ENCODE results near the gene TRIM33.
"Not testable (repeated sequence)": the region's sequence is repeated elsewhere in the genome, so short reads cannot be mapped to it uniquely, and the experiment has no call there.

Gene TRIM33

DNA sequence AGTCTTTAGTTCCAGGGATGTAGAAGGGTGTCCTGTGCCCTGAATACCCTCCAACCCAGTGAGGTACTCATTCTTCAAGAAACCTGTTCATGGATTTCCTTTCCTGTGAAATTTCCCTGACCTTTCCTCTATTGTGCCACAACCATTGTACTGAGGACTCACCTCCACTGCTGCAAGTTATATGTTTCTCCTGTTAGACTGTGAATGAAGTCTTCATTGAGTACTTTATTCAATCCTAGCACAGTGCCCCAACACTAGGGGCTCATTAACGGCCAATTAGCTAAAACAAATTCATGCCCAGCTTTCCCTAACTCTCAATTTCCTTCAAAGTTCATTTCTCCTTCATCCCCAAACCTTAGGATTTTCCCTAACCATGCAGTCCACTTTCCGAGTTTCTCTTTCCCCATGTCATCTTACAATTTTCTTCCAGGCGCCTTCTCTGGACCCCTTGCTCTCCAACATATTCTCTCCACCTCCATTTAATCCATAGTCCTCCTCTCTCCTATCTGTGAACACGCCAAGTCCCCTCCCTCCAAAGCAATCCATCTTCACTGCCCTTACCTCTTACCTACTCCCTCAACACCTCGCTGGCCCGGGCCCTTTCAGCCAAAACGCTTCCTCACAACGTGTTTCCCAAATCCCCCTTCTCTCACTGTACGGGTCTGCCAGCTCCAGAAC lies 1.3 kb downstream of the TRIM33 start:
- no peak for DNase-seq

GRCh38 chr1:114508386-114508898 lies 2.6 kb downstream of the TRIM33 start:
- DNase-seq, result no peak

DNA sequence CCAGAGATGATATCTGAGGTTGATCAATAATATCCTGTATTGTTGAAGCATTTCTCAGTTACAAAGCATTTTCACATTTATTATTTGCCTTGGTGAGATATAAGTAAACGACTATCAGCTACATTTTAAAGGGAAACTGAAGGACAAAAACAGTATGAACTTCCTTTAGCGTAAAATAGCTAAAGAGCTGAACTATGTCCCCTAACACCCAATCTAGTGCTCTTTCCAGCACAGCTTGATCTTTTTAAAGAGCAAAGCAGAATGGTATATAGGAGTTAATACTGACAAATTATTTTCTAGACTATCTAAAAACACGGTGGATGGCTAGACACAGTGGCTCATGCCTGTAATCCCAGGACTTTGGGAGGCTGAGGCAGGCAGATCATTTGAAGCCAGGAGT lies 3.5 kb downstream of the TRIM33 start:
- DNase-seq, result no peak

DNA sequence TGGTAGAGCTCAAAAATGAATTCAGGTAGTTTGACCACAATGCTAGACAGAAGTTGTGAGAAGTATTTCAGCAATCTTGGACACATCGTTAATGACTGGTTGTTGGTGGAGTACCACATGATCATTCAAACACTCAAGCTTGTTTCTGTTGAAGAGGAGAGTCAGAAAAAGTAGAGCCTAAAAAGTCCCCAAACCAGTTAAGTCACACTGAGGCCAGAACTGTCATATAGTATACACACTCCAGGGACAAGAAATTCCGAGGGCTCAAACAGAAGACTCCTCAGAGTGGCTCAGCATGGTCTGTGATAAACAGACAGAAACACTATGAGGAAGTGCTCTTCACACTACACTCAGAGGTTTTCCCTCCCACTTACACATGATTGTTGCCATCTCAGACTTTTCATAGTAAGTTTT lies 5.8 kb downstream of the TRIM33 start:
- DNase-seq, result no peak

DNA sequence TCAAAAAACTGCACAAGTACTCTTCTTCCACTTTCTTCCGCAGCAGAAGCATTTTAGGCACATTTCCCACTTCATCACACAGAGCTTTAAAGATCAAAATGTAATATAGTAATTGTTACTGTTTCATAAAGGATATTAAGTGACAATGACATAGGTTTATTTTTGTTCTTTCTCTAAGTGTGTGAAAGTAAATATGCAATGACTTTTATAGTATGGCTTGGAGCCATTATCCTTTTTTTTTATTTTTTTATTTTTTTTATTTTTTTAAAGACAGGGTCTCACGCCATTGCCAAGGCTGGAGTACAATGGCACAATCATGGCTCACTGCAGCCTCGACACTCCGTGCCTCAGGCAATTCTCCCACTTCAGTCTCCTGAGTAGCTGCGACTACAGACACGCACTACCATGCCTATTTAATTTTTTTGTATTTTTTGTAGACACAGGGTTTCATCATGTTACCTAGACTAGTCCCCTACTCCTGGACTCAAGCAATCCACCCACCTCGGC lies 7.0 kb downstream of the TRIM33 start:
- no peak for DNase-seq

- no peak for DNase-seq
Measured at GRCh38 chr1:114502080-114502479, 8.9 kb downstream of the TRIM33 start.

DNA sequence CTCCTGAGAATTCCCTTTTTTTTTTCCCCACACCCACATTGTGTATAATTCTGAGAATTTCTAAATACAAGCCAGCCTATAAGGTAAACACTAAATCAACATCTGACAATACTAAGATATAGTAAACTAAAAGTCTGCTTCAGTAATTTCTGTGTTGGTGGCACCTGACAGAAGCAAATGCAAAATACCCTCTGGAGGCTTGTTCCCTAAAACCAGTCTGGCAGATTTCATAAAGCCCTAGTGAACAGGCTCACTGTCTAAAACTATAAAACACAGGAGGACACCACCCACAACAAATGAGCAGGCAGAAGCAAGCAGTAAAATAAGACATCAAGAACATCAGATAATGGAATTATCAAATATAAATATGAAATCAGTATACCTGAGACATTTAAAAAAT lies 11.5 kb downstream of the TRIM33 start:
- DNase-seq, result no peak

DNA sequence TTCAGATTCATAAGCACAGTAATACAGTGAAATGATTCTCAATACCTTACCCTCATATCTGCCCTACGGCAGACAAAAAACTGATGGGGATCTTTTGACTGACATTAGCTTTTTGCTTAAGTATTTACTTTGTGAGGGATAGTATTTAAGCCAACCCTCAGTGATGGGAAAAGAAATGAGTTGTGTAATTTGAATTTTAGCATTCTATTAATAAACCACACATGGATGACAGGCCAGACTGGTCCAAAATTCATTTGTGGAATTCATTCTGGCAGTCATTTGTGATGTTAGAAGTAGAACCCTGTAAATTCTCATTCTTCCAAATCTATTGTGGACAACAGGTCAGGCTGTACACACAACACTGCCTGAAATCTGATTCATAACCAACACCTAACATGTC lies 14.9 kb downstream of the TRIM33 start:
- DNase-seq, result no peak

GRCh38 chr1:114495486-114495885 lies 15.5 kb downstream of the TRIM33 start:
- DNase-seq, result no peak

GRCh38 chr1:114492978-114493377 lies 18.0 kb downstream of the TRIM33 start:
- no peak for DNase-seq

DNA sequence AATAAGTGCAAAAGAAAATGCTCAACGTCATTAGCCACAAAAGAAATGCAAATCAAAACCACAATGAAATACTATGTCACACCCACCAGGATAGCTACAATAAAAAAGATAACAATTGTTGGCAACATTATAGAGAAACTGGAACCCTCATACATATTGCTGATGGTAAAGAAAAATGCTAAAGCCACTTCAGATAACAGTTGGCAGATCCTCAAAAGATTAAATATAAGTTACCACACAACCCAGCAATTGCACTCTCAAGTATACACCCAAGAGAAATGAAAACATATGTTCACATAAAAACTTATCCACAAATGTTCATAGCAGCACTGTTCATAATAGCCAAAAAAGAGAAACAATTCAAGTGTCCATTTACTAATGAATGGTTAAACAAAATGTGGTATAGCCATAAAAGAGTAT lies 20.7 kb downstream of the TRIM33 start:
- DNase-seq, result no peak

- no peak for DNase-seq
Measured at GRCh38 chr1:114488739-114489138, 22.3 kb downstream of the TRIM33 start.

- DNase-seq, result no peak
Measured at GRCh38 chr1:114485286-114485685, 25.7 kb downstream of the TRIM33 start.

GRCh38 chr1:114482585-114482984 lies 28.4 kb downstream of the TRIM33 start:
- DNase-seq, result peak; percentile 29

DNA sequence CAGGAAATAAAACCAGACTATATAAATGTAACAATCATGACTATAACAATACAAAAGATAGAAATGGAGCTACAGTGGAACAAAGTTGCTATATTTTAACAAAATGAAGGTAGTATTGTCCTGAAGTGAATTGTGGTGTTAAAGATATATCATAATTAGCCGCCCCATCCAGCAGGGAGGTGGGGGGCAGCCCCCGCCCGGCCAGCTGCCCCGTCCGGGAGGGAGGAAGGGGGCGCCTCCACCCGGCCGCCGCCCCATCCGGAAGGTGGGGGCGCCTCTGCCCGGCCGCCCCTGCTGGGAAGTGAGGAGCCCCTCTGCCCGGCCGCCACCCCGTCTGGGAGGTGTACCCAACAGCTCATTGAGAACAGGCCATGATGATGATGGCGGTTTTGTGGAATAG lies 31.4 kb downstream of the TRIM33 start:
- not testable (repeated sequence) for DNase-seq

DNA sequence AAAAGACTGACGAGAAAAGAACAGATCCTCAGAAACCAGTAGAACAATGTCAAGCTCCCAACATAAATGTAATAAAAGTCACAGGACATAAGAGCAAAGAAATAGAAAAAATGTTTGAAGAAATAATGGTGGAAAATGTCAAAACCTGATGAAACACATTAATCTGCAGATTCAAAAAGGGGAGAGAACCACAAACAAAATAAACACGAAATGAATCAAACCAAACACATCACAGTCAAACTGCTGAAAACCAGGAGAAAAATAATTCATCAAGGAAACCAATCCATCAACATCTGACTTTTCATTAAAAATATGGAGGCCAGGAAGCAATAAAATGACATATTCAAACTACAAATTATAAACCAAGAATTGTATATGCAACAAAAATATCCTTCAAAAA lies 31.9 kb downstream of the TRIM33 start:
- no peak for DNase-seq

DNA sequence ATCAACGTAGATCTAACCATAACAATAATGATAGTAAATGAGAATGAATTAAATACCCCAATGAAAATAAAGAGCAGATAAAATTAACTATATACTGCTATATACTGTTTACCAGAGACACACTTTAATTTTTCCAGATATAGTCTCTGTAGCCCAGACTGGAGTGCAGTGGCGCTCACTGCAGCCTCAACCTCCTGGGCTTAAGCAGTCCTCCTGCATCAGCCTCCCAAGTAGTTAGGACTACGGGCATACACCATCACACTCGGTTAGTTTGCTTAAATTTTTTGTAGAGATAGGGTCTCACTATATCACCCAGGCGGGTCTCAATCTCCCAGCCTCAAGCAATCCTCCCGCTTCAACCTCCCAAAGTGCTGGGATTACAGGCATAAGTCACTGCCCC lies 37.2 kb downstream of the TRIM33 start:
- no peak for DNase-seq

DNA sequence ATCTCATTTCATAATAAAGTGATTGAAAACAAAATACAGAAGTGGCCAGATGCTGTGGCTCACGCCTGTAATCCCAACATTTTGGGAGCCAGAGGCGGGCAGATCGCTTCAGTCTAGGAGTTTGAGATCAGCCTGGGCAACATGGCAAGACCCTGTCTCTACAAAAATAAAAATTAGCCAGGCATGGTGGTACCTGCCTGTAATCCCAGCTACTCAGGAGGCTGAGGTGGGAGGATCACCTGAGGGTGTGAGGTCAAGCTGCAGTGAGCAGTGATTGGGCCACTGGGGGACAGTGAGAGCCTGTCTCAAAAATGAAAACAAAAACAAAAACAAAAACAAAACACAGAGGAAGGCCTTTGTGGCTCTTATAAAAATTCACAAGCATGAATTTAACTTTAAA lies 38.6 kb downstream of the TRIM33 start:
- no peak for DNase-seq

DNA sequence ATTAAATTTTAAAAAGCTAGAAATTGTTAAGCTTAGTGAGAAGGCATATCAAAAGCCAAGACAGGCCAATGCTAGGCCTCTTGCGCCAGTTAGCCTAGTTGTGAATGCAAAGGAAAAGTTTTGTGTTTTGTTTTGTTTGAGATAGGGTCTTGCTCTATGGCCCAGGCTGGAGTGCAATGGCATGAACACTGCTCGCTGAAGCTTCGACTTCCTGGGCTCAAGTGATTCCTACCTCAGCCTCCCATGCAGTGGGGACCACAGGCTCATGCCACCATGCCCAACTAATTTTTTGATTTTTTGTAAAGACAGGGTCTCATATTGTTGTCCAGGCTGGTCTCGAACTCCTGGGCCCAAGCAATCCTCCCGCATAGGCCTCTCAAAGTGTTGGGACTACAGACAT lies 40.3 kb downstream of the TRIM33 start:
- no peak for DNase-seq

GRCh38 chr1:114468710-114469468 lies 42.1 kb downstream of the TRIM33 start:
- no peak for DNase-seq

GRCh38 chr1:114468047-114468446 lies 43.0 kb downstream of the TRIM33 start:
- no peak for DNase-seq

- no peak for DNase-seq
Measured at GRCh38 chr1:114467491-114467890, 43.5 kb downstream of the TRIM33 start.

- DNase-seq, result no peak
Measured at GRCh38 chr1:114466334-114467014, 44.5 kb downstream of the TRIM33 start.

GRCh38 chr1:114462963-114463362 lies 48.0 kb downstream of the TRIM33 start:
- DNase-seq, result no peak

Data from GDM1 (cell line).